ENCODE data around the gene FTSJ3.
A peak's percentile ranks its signal among the peaks of the same experiment; 100 is the strongest.

Gene FTSJ3

DNA sequence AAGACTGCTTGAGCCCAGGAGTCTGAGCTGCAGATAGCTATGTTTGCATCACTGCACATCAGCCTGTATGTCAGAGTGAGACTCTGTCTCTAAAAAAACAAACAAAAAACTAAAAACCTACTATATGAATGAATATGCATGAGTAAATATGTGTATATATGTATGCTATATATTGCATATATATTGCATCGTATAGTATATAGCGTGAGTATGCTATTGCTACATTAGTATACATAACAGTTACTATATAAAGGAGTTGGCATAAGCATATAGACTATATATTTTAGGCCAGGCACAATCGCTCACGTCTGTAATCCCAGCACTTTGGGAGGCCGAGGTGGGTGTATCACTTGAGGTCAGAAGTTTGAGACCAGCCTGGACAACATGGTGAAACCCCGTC is 37.4 kb downstream of the FTSJ3 start:
- no peak for DNase-seq (ENCODE audit: low read depth in 2 of 2)

DNA sequence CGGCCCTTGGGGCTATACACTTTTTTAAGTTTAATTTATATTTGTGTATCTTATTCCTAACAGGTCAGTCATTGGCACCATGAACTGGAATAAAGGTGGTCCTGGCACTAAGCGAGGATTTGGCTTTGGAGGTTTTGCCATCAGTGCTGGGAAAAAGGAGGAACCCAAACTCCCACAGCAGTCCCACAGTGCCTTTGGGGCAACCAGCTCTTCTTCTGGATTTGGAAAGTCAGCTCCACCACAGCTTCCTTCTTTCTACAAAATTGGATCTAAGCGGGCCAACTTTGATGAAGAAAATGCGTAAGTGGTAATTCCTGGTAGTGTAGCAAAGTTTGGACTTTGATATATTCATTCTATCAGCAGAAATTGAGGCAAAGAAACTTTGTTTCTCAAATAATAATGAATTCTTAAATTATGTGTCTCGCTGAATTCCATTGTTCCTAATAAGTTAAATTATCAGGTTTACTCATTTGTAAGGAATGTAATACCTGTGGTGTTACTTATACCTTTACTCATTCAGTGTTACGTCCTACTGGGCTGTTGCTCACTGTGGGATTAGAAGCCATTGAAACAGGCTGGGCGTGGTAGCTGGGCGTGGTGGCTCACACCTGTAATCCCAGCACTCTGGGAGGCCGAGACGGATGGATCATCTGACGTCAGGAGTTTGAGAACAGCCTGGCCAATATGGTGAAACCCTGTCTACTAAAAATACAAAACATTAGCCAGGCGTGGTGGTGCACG is 40.3 kb downstream of the FTSJ3 start:
- no peak for DNase-seq (ENCODE audit: low read depth in 2 of 2)

DNA sequence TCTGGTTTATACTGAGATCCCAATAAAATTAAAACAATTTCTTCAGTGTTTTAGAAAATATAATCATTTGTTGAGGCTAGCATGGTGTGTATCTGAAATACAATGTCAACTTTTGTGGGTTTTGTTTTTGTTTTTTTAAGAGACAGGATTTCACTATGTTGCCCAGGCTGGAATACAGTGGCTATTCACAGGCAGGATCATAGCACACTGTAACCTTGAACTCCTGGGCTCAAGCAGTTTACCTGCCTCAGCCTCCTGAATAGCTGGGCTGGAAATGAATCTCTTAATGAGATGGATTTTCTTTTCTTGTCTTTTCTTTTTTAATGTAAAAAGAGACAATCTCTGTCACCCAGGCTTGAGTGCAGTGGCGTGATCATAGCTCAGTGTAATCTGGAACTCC is 41.3 kb downstream of the FTSJ3 start:
- no peak for DNase-seq (ENCODE audit: low read depth in 2 of 2)

DNA sequence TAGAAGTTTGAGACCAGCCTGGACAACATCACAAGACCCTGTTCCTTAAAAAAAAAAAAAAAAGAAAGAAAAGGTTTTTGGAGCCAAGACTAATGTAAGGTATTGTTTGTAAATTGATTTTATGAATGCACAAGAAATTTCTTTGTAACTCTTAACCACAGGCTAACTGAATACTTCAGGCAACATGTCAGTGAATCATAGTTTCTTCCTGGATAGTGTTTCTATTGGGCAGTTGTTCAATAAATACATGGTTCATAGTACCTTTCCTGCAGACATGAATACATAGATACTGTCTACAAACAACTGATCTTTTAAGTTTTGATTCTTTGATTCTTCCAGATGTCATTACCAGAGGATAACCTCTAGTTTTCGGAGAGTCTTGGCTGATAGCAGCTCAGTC is 41.9 kb downstream of the FTSJ3 start:
- DNase-seq (ENCODE audit: low read depth in 2 of 2) = no peak

DNA sequence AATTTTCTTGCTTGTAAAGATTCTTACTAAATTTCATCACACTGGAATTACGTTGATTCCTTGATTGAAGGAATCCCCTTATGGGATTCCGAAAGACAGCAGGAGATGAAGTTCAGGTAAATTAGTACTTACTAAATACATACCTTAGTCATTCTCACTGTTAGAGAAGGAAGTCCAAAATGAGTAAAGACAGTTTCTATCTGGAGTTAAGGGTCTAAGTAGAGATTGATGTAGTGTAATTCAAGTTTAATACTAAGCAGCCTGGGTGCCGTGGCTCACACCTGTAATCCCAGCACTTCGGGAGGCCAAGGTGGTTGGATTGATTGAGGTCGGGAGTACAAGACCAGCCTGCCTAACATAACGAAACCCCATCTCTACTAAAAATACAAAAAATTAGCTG is 43.9 kb downstream of the FTSJ3 start:
- no peak for DNase-seq (ENCODE audit: low read depth in 2 of 2)

DNA sequence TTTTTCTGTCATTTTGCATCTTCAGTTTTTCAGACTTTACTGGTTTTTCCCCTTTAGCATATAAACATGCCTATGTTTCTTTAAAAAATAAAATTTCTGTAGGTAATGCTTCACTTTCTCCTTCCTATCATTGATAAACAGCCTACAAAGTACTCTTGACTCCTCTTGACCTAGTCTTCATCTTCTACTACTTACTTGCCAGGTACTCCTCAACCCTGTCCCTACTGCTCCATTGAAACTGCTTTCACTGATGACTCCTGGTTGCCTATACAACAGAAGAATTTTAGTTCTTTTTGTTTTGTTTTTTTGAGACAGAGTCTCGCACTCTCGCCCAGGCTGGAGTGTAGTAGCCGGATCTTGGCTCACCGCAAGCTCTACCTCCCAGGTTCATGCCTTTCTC is 46.5 kb downstream of the FTSJ3 start:
- DNase-seq (ENCODE audit: low read depth in 2 of 2) = no peak

DNA sequence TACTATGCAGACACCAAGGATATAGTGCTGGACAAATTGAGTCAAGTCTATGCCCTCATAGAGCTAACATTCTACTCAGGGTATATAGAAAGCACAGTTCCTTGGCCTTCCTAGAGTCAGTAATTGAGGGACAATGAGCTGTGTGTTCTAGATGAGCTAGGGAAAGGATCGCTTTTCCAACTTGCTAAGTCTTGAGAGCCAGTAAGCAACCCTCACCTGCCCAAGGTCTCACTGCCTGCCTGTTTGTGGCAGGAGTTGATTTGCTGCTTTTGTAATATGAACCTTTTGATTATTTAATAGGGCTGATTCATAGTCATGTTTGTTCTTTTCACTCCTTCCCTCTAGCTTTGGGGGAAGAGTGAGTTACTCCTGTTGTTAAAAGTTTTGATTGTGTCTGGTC is 47.0 kb downstream of the FTSJ3 start:
- DNase-seq (ENCODE audit: low read depth in 2 of 2) = no peak

DNA sequence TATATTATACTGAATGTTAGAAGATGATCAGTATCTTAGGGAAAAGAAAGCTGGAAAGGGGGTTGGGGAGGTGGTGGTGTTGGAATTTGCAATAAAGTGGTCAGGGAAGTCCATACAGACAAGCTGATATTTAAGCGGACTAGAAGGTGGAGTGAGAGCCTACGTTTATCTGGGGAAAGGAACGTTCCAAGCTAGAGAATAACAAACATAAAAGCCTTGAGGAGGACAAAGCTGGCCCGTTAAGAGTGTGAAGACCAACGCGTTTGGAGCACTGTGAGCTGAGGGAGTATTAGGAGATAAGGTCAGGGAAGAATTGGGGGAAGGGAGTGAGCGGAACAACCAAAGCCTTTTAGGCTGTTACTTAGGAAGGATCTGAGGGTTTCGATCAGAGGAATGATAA is 52.0 kb downstream of the FTSJ3 start:
- DNase-seq (ENCODE audit: low read depth in 2 of 2) = no peak

DNA sequence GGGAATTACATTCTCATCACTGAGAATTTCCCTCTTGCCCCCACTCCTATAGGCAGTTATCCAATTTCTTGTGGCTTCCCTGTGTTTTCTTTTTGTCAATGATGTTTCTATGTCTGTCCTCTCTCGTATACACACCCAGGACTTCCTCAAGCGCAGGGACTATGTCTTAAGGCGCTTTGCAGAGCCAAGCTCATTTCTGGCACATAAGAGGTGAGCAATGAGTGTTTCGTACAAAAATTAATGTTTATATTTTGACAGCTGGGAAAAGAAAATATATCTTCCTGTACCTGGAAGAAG is 52.5 kb downstream of the FTSJ3 start:
- no peak for DNase-seq (ENCODE audit: low read depth in 2 of 2)

DNA sequence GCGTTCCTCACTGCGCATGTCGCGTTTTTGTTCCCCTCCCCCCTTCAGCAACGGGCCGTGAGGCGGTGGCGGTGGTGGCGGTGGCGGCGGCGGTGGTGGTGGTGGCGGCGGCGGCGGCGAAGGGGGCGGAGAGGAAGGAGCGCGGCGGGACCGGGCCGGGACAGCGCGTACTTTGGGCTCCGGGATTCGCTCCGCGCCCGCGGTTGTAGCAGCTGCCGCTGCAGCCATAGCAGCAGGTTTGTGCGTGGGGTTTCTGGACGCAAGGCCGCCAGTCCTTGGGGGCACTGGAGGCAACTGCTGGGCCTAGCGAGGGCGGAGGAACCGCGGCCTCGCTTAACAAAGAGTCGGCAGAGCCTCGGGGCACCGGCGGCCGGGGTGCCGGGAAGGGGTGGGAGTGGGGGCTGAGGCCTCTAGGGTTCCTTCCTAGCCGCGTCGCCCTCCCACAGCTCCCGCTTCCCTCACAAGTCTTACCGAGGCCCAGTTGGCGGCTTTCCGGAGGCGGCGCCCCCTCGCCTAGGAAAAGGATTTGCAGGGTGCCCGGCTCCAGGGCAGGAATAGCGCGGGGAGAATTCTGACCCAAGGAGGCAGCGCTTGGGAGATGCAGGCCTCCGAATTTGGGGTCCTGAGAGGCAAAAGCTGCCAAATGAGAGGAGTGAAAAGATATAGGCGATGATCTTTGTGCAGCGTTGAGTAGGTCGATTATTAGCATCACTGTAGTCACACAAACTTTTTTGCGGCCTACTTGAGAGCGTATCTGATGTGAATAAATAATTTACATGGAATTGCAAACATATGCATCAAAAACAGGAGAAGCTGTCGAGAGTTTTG is 53.1 kb downstream of the FTSJ3 start, which contains the start of gene DDX42:
DDX42 (plus strand) TSS at position 30 of the 828 bp plus-strand sequence. CDS start 12,880 bp downstream, outside the sequence.
- peak; percentile 87 to 89 for DNase-seq (ENCODE audit: low read depth in 2 of 2)

DNA sequence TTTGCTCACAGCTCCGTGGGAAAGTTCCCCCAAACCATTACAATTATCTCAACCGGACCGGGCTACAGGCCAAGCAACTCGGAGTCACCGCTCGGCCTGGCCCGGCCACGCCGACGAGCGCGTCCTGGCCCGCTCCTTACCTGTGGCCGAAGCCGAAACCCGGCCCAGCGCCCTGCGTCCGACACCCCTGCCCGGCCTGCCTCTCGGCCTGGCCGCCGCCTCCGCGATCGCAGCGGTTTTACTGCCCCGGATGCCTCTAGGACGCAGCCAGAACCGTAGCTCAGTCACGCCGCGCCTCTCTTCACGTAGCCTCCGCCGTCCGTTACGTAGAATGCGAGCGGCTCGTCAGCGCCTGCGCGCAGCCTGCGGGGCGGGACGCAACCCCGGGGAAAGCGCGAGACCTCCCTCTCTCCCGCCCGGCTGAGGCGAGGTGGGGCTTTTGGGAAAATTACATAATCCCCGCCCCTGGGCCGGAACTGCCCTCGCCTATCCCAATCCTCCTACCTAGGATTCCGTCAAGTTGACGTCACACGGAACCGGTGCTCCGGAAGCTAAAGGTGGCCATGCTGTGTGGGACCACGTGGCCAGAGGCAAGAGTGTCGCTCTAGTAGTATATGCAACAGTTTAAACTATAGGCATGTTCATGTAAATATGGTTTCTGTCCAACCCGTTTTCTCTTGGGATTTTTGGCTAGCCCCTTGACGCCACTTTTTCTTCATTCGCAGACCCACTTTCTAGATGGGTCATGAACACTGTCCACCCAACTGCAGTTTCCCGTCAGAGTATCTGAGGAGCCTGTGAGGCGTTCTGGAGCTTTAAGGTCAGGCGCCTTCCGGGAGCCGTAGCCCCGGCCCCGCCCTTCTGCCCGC is 54.0 kb downstream of the FTSJ3 start, which contains the start of gene CCDC47:
CCDC47 (minus strand) TSS at position 326 of the 869 bp plus-strand sequence. CDS start 7,422 bp downstream, outside the sequence.
- peak; percentile 93 to 97 for DNase-seq (ENCODE audit: low read depth in 2 of 2)

DNA sequence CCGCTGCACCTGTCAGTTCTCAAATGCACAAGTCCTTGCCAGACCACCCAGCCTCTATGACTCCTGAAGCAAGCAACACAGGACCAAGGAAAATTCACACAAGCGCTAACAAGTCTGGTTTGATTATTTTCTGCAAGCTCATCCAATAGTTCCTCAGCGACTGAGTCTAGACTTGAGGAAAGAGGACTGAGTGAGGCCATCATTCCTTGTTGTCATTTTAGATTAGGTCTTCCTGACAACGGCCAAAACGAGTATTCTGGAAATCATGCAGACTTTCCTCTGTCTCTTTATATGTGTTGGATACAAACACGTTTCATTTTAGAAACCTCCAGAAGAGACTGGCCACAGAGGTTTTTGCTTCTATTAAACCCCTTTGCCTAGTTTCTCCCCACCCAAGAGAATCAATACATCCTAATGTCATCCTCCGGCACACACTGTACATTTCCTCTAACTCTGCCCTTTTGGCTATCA is 54.6 kb downstream of the FTSJ3 start:
- DNase-seq (ENCODE audit: low read depth in 2 of 2) = no peak
